IPS DF 19.7 (cell line): Measurements from ENCODE around the gene ABHD10.

Source experiments
- DNase-seq: peaks from one replicate; pipeline ENCODE4 v3.0.0-alpha.2; 2013; ENCODE audit warnings: low read depth, low spot score

The ABHD10 gene

GRCh38 chr3:111978583-111979433, at the start of gene ABHD10:
Gene ABHD10 (plus strand): TSS chr3:111979026. CDS start chr3:111979062, 36 bp downstream.
- DNase-seq, result peak; percentile 96

GRCh38 chr3:111929484-111929883, 49.3 kb upstream of the ABHD10 start:
- DNase-seq, result no peak

GRCh38 chr3:111932946-111933345, 45.9 kb upstream of the ABHD10 start:
- DNase-seq, result no peak

GRCh38 chr3:111936191-111936841, 42.5 kb upstream of the ABHD10 start:
- DNase-seq, result no peak

- DNase-seq, result no peak
Measured at GRCh38 chr3:111936967-111937366, 41.9 kb upstream of the ABHD10 start.

GRCh38 chr3:111937871-111938270, 41.0 kb upstream of the ABHD10 start:
- DNase-seq, result no peak

- DNase-seq, result no peak
Measured at GRCh38 chr3:111939873-111940272, 39.0 kb upstream of the ABHD10 start.

- no peak for DNase-seq
Measured at GRCh38 chr3:111943533-111943932, 35.3 kb upstream of the ABHD10 start.

GRCh38 chr3:111944372-111944771, 34.5 kb upstream of the ABHD10 start:
- no peak for DNase-seq

- DNase-seq, result no peak
Measured at GRCh38 chr3:111947231-111947630, 31.6 kb upstream of the ABHD10 start.

- no peak for DNase-seq
Measured at GRCh38 chr3:111948786-111949185, 30.0 kb upstream of the ABHD10 start.

- no peak for DNase-seq
Measured at GRCh38 chr3:111949712-111950111, 29.1 kb upstream of the ABHD10 start.

- DNase-seq, result no peak
Measured at GRCh38 chr3:111951032-111951431, 27.8 kb upstream of the ABHD10 start.

GRCh38 chr3:111952086-111952485, 26.7 kb upstream of the ABHD10 start:
- no peak for DNase-seq

GRCh38 chr3:111952866-111953450, 25.9 kb upstream of the ABHD10 start:
- DNase-seq, result no peak

- DNase-seq, result no peak
Measured at GRCh38 chr3:111954228-111954990, 24.4 kb upstream of the ABHD10 start.

- DNase-seq, result no peak
Measured at GRCh38 chr3:111955876-111956275, 22.9 kb upstream of the ABHD10 start.

- DNase-seq, result no peak
Measured at GRCh38 chr3:111956449-111956848, 22.4 kb upstream of the ABHD10 start.

GRCh38 chr3:111956995-111957734, 21.7 kb upstream of the ABHD10 start:
- no peak for DNase-seq

- DNase-seq, result no peak
Measured at GRCh38 chr3:111961461-111962164, 17.2 kb upstream of the ABHD10 start.

- no peak for DNase-seq
Measured at GRCh38 chr3:111963424-111963823, 15.4 kb upstream of the ABHD10 start.
